Cardiac septum (tissue), 1 donor: ENCODE data around the gene MYOG. TPM values are rescaled to one million over a fixed set of nuclear protein-coding genes. Genes with fewer than 3 reads are reported as not detected.

ENCODE experiments used
- DNase-seq: peaks from one replicate; pipeline ENCODE4 v3.0.0-alpha.2; 2020; ENCODE audit warnings: low spot score
- intact Hi-C: fragments of 100-400 bp; cut with DNase I; formaldehyde crosslinking; loops from one replicate; pipeline ENCODE4 v1.14.0; 2022
- total RNA-seq: library from RNA; stranded (reverse); fragmentation: NEBNext Ultra II Directional; extraction: Animal tissue kit (Norgen Biotek cat#: 25700); gene quantifications from one replicate; pipeline ENCODE4 v1.2.1, GENCODE V29; 2021
- donor health status: DM: no; HTN: no; CAD: no.

The MYOG gene
- total RNA-seq, 1 donor from 2014 or later: 0.16 TPM

GRCh38 chr1:203093754-203094410 lies 8.1 kb upstream of the MYOG start:
- intact Hi-C loops: no loop called here
- no peak for DNase-seq

- no peak for DNase-seq
- intact Hi-C loops: no loop called here
Measured at GRCh38 chr1:203091761-203092330, 6.0 kb upstream of the MYOG start.

GRCh38 chr1:203091199-203091477 lies 5.3 kb upstream of the MYOG start:
- no peak for DNase-seq
- intact Hi-C loops: no loop called here

GRCh38 chr1:203090421-203091198 lies 4.8 kb upstream of the MYOG start:
- no peak for DNase-seq
- intact Hi-C loops: no loop called here

- intact Hi-C loops: no loop called here
- DNase-seq: no peak
Measured at GRCh38 chr1:203089651-203090045, 3.8 kb upstream of the MYOG start.

- DNase-seq: peak; percentile 20
- intact Hi-C loops: no loop called here
Measured at GRCh38 chr1:203089001-203089650, 3.3 kb upstream of the MYOG start.

GRCh38 chr1:203088441-203088840 lies 2.6 kb upstream of the MYOG start:
- peak; percentile 55 for DNase-seq

GRCh38 chr1:203086992-203087763 lies 1.4 kb upstream of the MYOG start:
- DNase-seq: peak; percentile 12
- intact Hi-C loops: no loop called here

More at GRCh38 chr1:203088441-203088840, 2.6 kb upstream of the MYOG start:
- intact Hi-C loops: no loop called here

GRCh38 chr1:203084588-203085527 lies 954 bp downstream of the MYOG start:
- DNase-seq: peak; percentile 67
- intact Hi-C loops: no loop called here

- DNase-seq: peak; percentile 63
- intact Hi-C loops: no loop called here
Measured at GRCh38 chr1:203083463-203083921, 2.3 kb downstream of the MYOG start.

- DNase-seq: peak; percentile 67
- intact Hi-C loops: no loop called here
Measured at GRCh38 chr1:203082571-203083462, 3.0 kb downstream of the MYOG start.

GRCh38 chr1:203082231-203082505 lies 3.6 kb downstream of the MYOG start:
- DNase-seq: no peak
- intact Hi-C loops: no loop called here

GRCh38 chr1:203081465-203082230 lies 4.2 kb downstream of the MYOG start:
- DNase-seq: peak; percentile 33
- intact Hi-C loops: no loop called here

GRCh38 chr1:203080456-203080855 lies 5.4 kb downstream of the MYOG start:
- peak; percentile 56 for DNase-seq
- intact Hi-C loops: no loop called here

- intact Hi-C loops: no loop called here
Measured at GRCh38 chr1:203078478-203078877, 7.3 kb downstream of the MYOG start.

GRCh38 chr1:203077956-203078355 lies 7.9 kb downstream of the MYOG start:
- intact Hi-C loops: no loop called here
- DNase-seq: peak; percentile 69

More at GRCh38 chr1:203078478-203078877, 7.3 kb downstream of the MYOG start:
- DNase-seq: no peak

- peak; percentile 46 for DNase-seq
Measured at GRCh38 chr1:203077367-203077766, 8.4 kb downstream of the MYOG start.

More at GRCh38 chr1:203077367-203077766, 8.4 kb downstream of the MYOG start:
- intact Hi-C loops: no loop called here
